ENCODE measurements around the gene BPIFB1.

The BPIFB1 gene

DNA sequence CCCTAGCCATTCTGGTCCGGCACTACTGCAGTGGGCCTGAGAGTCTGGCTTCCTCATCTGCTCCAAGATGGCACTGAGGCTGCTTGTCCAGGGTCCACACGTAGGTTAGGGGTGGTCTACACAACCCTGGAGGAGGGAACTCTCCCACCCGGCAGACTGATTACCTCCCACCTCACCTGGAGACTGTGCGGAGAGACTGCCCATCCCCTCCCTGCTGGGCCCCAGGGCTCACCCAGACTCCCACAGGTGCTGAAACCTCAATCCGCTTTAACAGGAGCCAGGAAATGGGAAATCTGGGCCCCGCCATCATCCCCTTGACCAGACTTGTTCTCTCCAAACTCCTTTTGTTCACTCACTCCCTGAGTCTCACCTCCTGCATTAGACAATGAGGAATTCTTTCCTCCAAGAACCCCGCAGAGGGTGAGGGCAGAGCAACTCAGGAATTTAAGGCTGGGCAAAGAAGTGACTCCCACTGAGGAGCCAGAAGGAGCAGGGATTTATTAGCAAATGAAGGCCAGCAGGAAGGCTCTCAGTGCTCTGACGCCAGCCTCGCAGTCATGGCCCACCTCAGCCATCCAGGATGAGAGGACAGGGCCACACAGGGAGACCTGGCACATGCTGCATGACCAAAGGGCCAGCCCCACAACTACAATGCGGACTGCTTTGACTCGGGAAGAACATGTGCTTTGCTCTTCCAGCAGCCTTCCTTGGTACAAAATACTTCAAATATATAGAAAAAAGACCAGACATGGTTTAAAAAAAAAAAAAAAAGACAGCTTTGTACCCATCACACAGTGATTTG lies 65.3 kb downstream of the BPIFB1 start:
- Histone ChIP-seq H3K36me3 (no peaks in the 10 kb centered on the region), H3K9me3 (no peaks in the 10 kb centered on the region), H3K4me3 (ENCODE audit: low read depth, low read length) (no peak overlapping the region), H3K4me1 (no peaks in the 10 kb centered on the region), H3K27me3 (no peaks in the 10 kb centered on the region)
- TF ChIP-seq, protein P1, sequence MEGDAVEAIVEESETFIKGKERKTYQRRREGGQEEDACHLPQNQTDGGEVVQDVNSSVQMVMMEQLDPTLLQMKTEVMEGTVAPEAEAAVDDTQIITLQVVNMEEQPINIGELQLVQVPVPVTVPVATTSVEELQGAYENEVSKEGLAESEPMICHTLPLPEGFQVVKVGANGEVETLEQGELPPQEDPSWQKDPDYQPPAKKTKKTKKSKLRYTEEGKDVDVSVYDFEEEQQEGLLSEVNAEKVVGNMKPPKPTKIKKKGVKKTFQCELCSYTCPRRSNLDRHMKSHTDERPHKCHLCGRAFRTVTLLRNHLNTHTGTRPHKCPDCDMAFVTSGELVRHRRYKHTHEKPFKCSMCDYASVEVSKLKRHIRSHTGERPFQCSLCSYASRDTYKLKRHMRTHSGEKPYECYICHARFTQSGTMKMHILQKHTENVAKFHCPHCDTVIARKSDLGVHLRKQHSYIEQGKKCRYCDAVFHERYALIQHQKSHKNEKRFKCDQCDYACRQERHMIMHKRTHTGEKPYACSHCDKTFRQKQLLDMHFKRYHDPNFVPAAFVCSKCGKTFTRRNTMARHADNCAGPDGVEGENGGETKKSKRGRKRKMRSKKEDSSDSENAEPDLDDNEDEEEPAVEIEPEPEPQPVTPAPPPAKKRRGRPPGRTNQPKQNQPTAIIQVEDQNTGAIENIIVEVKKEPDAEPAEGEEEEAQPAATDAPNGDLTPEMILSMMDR (IDR thresholded peaks at IDR 0.05; ENCODE audit: low read depth, low read length) = no peak
- no peak for DNase-seq

DNA sequence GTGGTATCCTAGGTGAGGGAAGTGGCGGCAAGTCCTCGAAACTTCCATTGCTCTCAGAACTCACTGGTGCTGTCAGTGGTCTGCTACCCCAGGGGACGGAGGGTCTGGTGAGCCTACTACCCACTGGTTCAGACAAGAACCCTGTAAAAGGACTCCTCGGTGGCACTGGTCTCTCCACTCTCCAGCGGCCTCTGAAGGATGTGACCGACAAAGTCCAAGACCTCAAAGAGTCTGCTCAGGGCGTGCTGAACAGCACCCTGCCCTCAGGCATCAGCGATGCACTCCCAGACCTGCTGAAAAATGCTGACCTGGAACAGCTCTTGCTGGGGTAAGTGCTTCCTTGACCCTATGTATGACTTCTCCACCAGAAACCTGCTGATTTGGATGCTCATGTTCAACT lies 66.5 kb downstream of the BPIFB1 start:
- H3K4me1 ChIP-seq = no peaks in the 10 kb centered on the region
- TF ChIP-seq, protein P1 (IDR thresholded peaks at IDR 0.05; ENCODE audit: low read depth, low read length) = no peak

DNA sequence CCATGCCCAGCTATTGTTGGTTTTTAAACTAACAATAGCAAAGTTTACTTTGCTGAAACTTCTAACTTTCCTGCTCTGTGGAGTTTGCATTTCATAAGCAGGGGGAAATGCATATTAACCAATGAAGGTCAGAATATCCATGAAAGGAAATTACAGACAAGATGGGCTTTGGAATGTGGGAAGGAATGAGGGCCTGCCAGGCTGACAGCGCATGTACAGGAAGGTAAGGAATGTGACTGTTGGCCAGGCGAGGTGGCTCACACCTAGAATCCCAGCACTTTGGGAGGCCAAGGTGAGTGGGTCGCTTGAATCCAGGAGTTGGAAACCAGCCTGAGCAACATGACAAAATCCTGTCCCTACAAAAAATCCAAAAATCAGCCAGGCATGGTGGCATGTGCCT lies 68.7 kb downstream of the BPIFB1 start:
- no peaks in the 10 kb centered on the region for H3K9me3 ChIP-seq
- TF ChIP-seq, protein P1 (IDR thresholded peaks at IDR 0.05; ENCODE audit: low read depth, low read length) = no peak
- H3K4me3 ChIP-seq (ENCODE audit: low read depth, low read length) = no peak overlapping the region
- H3K4me1 ChIP-seq = no peaks in the 10 kb centered on the region
- H3K27me3 ChIP-seq = no peaks in the 10 kb centered on the region
- no peaks in the 10 kb centered on the region for H3K36me3 ChIP-seq
- DNase-seq = no peak

More for the DNA sequence above, 66.5 kb downstream of the BPIFB1 start:
- no peaks in the 10 kb centered on the region for H3K27me3 ChIP-seq
- H3K9me3 ChIP-seq = no peaks in the 10 kb centered on the region
- no peak for DNase-seq
- H3K36me3 ChIP-seq = no peaks in the 10 kb centered on the region
- no peak overlapping the region for H3K4me3 ChIP-seq (ENCODE audit: low read depth, low read length)

DNA sequence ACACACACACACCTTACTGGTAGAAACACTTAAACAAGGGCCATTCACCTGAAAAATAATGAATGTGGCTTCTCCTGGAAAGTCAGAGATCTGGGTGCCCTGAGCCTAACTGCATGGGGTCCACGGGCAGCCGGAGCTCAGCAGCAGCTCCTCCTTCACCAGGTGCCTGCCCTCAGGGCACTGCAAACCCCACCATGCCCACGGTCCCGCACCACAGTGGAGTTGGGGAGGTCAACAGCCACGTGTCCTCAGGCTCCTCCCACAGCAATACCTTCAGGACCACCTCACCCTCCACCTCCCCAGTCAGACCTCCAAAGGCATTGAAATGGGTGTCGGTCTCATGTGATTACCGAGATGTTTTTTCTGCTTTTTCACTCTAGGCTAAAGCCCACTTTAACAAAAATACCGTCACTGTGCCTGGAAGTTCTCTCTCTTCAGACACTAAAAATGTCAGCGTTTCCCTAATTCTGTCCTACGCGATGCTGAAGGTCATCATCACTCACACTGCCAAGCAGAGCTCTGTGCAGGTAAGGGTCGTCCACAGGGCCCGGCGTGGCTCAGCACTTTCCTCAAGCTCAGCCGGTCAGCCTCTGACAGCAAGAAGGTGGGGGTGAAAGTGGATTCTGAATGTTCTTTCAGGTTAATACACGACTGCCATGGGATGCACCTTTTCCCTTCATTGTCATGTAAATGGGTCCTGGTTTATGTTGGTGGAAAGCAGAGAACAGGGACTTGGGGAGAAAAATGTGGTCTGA lies 69.4 kb downstream of the BPIFB1 start:
- Histone ChIP-seq H3K36me3 (peaks cover 4% of the 10 kb centered on the region), H3K4me1 (no peaks in the 10 kb centered on the region), H3K9me3 (no peaks in the 10 kb centered on the region), H3K4me3 (ENCODE audit: low read depth, low read length) (no peak overlapping the region), H3K27me3 (no peaks in the 10 kb centered on the region)
- no peak for DNase-seq
- TF ChIP-seq, protein P1 (IDR thresholded peaks at IDR 0.05; ENCODE audit: low read depth, low read length) = no peak

DNA sequence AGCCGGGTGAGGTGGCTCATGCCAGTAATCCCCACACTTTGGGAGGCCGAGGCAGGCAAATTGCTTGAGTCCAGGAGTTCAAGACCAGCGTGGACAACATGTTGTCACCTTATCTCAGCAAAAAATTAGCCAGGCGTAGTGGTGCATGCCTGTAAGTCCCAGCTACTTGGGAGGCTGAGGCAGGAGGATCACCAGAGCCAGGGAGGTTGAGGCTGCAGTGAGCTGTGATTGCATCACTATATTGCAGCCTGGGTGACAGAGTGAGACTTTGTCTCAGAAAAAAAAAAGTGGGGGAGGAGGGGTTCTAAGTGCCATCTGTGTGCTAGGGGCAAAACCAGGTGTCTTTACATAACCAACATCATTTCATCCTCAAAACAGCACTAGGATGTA lies 70.0 kb downstream of the BPIFB1 start:
- Histone ChIP-seq H3K27me3 (no peaks in the 10 kb centered on the region), H3K4me3 (ENCODE audit: low read depth, low read length) (no peak overlapping the region), H3K9me3 (no peaks in the 10 kb centered on the region), H3K4me1 (no peaks in the 10 kb centered on the region), H3K36me3 (peaks cover 5% of the 10 kb centered on the region)
- no peak for DNase-seq
- TF ChIP-seq, protein P1 (IDR thresholded peaks at IDR 0.05; ENCODE audit: low read depth, low read length) = no peak

Data from BE2C (cell line).